HepG2 (cell line): ENCODE data around the gene HOMEZ. TPM values are rescaled to one million over a fixed set of nuclear protein-coding genes. Genes with fewer than 3 reads are reported as not detected.

ENCODE experiments used
- ARID2 ChIP-seq: sonication (generic); formaldehyde crosslinking; IDR thresholded peaks from 2 replicates; pipeline ENCODE4 v1.8.1; 2022; ENCODE audit warnings: mild to moderate bottlenecking, missing genetic modification reagents, borderline replicate concordance
- CREM ChIP-seq, 2 experiments: sonication (generic) in 1 of 2; formaldehyde crosslinking in 1 of 2; IDR thresholded peaks; 2 replicates each; pipeline versions ENCODE4 v1.4.0 to v1.6.1; 2016 to 2020; ENCODE audit warnings: antibody characterized with exemption in 1 of 2, mild to moderate bottlenecking in 1 of 2, missing genetic modification reagents in 1 of 2
- DRAP1 ChIP-seq: IDR thresholded peaks from 2 replicates; pipeline ENCODE4 v1.6.1; 2016; ENCODE audit warnings: missing genetic modification reagents, missing compliant biosample characterization
- ESRRA ChIP-seq: sonication (generic); formaldehyde crosslinking; IDR thresholded peaks from 2 replicates; pipeline ENCODE4 v1.5.1; 2020; ENCODE audit warnings: mild to moderate bottlenecking, low read depth, missing genetic modification reagents
- GATAD1 ChIP-seq: IDR thresholded peaks from 2 replicates; pipeline ENCODE4 v1.6.1; 2016; ENCODE audit warnings: missing genetic modification reagents, missing compliant biosample characterization
- HMGA1 ChIP-seq: sonication (generic); formaldehyde crosslinking; conservative IDR thresholded peaks from 2 replicates; pipeline ENCODE4 v1.4.0; 2020; ENCODE audit warnings: missing genetic modification reagents
- HNRNPH1 ChIP-seq: fragments of 200-400 bp; formaldehyde crosslinking; optimal IDR thresholded peaks from 2 replicates; pipeline ENCODE3; 2017; ENCODE audit warnings: mild to moderate bottlenecking, low read depth, low read length
- MYNN ChIP-seq: sonication (generic); formaldehyde crosslinking; IDR thresholded peaks from 2 replicates; pipeline ENCODE4 v1.4.0; 2020; ENCODE audit warnings: mild to moderate bottlenecking, low read depth, missing genetic modification reagents
- NFYC ChIP-seq: IDR thresholded peaks from 2 replicates; pipeline ENCODE4 v1.6.1; 2016; ENCODE audit warnings: missing genetic modification reagents, missing compliant biosample characterization
- POLR2G ChIP-seq: fragments of 200-400 bp; formaldehyde crosslinking; IDR thresholded peaks from 2 replicates; pipeline ENCODE4 v1.6.1; 2018; ENCODE audit warnings: mild to moderate bottlenecking, low read depth, low read length, moderate library complexity
- PTBP1 ChIP-seq: fragments of 200-400 bp; formaldehyde crosslinking; IDR thresholded peaks from 2 replicates; pipeline ENCODE4 v1.6.1; 2018; ENCODE audit warnings: low read length, low read depth; ENCODE audit not compliant: poor library complexity, severe bottlenecking
- RARG ChIP-seq: sonication (generic); formaldehyde crosslinking; IDR thresholded peaks from 2 replicates; pipeline ENCODE4 v1.4.0; 2020; ENCODE audit warnings: low read depth, mild to moderate bottlenecking, missing genetic modification reagents
- RORA ChIP-seq: sonication (generic); formaldehyde crosslinking; IDR thresholded peaks from 2 replicates; pipeline ENCODE4 v1.5.0; 2020; ENCODE audit warnings: mild to moderate bottlenecking, missing genetic modification reagents, moderate library complexity
- RXRA ChIP-seq: sonication (generic); formaldehyde crosslinking; IDR thresholded peaks from 2 replicates; pipeline ENCODE4 v1.5.1; 2020; ENCODE audit warnings: missing genetic modification reagents
- YEATS4 ChIP-seq: sonication (generic); formaldehyde crosslinking; IDR thresholded peaks from 2 replicates; pipeline ENCODE4 v1.4.0; 2020; ENCODE audit warnings: missing genetic modification reagents, borderline replicate concordance
- ZNF225 ChIP-seq: sonication (generic); formaldehyde crosslinking; IDR thresholded peaks from 2 replicates; pipeline ENCODE4 v1.4.0; 2020; ENCODE audit warnings: mild to moderate bottlenecking, missing genetic modification reagents
- ZNF343 ChIP-seq: sonication (generic); formaldehyde crosslinking; IDR thresholded peaks from 2 replicates; pipeline ENCODE4 v1.4.0; 2020; ENCODE audit warnings: mild to moderate bottlenecking, missing genetic modification reagents
- ZNF382 ChIP-seq: sonication (generic); formaldehyde crosslinking; IDR thresholded peaks from 2 replicates; pipeline ENCODE4 v1.5.0; 2020; ENCODE audit warnings: missing genetic modification reagents, mild to moderate bottlenecking, borderline replicate concordance
- ZNF530 ChIP-seq: sonication (generic); formaldehyde crosslinking; IDR thresholded peaks from 2 replicates; pipeline ENCODE4 v1.5.0; 2020; ENCODE audit warnings: low read depth, mild to moderate bottlenecking, missing genetic modification reagents
- ZNF713 ChIP-seq: sonication (generic); formaldehyde crosslinking; IDR thresholded peaks from 2 replicates; pipeline ENCODE4 v1.4.0; 2020; ENCODE audit warnings: mild to moderate bottlenecking, missing genetic modification reagents
- ZSCAN31 ChIP-seq: sonication (generic); formaldehyde crosslinking; IDR thresholded peaks from 2 replicates; pipeline ENCODE4 v1.5.0; 2020; ENCODE audit warnings: low read depth, mild to moderate bottlenecking, missing genetic modification reagents
- ZXDC ChIP-seq: sonication (generic); formaldehyde crosslinking; IDR thresholded peaks from 2 replicates; pipeline ENCODE4 v1.5.0; 2020; ENCODE audit warnings: mild to moderate bottlenecking, missing genetic modification reagents
- polyA plus RNA-seq, 8 experiments: library from polyadenylated mRNA; depleted of rRNA in 3 of 8; stranded (reverse) in 7 of 8; unstranded in 1 of 8; fragments of >200 nt; fragmentation: Illumina TruSeq in 4 of 8; extraction: Trizol in 4 of 8; gene quantifications; 2 replicates each; pipeline versions ENCODE4 v1.2.1 to v1.2.3, GENCODE V29; 2011 to 2016; ENCODE audit warnings: low read depth in 4 of 8, missing spikeins in 1 of 8, mixed read lengths in 1 of 8; ENCODE audit not compliant: insufficient read depth in 1 of 8
- total RNA-seq, 5 experiments: library from RNA; depleted of rRNA; stranded (reverse); fragments of >200 nt; fragmentation: Illumina TruSeq; extraction: Trizol; gene quantifications; 2 replicates each; pipeline ENCODE4 v1.2.3, GENCODE V29; 2016; ENCODE audit warnings: low read depth in 1 of 5
- TF ChIP-seq, protein P1 (sequence below): sonication (generic); formaldehyde crosslinking; IDR thresholded peaks from 2 replicates; pipeline ENCODE4 v1.4.0; 2020; ENCODE audit warnings: missing genetic modification reagents
- TF ChIP-seq, protein P2 (sequence below): sonication (generic); formaldehyde crosslinking; IDR thresholded peaks from 2 replicates; pipeline ENCODE4 v1.9.0; 2021; ENCODE audit warnings: missing genetic modification reagents, borderline replicate concordance

Gene HOMEZ
- total and polyA plus RNA-seq, 2 of the 13 experiments (the other 11 are each of a cell fraction or from before 2014, with no cell fraction given): 14.5 to 31.8 TPM

DNA sequence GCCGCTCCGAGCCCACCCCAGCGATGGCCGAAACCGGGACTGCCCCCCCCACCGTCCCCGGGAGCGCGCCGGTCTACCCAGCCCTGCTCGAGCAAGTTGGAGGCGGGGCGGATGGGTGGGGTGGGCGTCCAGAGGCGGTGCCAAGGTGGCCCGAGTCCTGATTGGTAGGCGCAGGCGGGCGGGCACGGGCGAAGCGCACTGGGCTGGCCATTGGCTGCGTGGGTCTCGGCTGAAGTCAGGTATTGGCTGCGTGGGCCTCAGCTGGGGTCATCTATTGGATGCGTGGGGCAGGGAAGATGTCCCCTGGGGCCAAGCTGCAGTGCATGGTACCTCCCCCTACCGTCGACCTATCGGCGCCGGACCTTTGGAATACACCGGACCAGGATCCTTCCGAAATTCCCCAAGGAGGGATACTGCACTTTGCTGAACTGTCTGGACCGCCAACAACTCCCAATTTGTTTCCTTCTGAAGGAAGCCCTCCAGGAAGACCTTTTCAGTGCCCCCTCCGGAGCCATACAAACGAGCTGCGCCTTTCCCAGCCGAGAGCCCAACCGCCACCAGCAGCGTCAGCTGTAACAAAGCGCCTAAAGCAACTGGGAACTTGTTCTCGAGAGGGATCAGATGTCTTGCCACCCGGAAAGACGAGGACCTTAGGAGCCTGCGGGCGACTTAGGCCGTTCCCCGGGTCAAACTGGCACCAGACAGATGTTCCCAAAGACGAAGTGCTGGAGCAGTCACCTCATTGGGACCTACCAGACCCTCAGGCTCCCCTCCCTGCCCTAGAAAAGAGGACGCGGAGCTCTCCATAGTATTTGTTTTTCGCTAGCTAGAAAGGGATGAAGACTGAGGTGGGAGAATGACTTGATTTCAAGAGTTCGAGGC is at the start of gene HOMEZ (continued):
- TF ChIP-seq MYNN (CRISPR knock-in tag) (peak; percentile 70; the same call in 1 of the 2 replicates), ZNF713 (CRISPR knock-in tag) (peak; percentile 53; the same call in 1 of the 2 replicates), HMGA1 (0 out of 2 replicates have a peak, but pooled peaks have one; percentile 90), GATAD1 (CRISPR knock-in tag) (peak; percentile 82), YEATS4 (CRISPR knock-in tag) (peak; percentile 88), ZSCAN31 (peak; percentile 81), RARG (CRISPR knock-in tag) (peak; percentile 92; the same call in 1 of the 2 replicates), POLR2G (peak; percentile 94), ZNF530 (CRISPR knock-in tag) (no peak), ARID2 (no peak), ZNF343 (peak; percentile 89; the same call in 1 of the 2 replicates), PTBP1 (peak; percentile 31), ZNF225 (CRISPR knock-in tag) (peak; percentile 91), ZXDC (CRISPR knock-in tag) (no peak; the same call in 1 of the 2 replicates), CREM (IDR thresholded peaks at IDR 0.05) (peak; percentile 81), CREM (CRISPR knock-in tag; IDR thresholded peaks at IDR 0.05) (no peak; the same call in 1 of the 2 replicates), ESRRA (CRISPR knock-in tag) (peak; percentile 34; the same call in 1 of the 2 replicates), DRAP1 (CRISPR knock-in tag) (peak; percentile 95), ZNF382 (CRISPR knock-in tag) (no peak), NFYC (peak; percentile 99), HNRNPH1 (no peak), RXRA (peak; percentile 77), RORA (CRISPR knock-in tag) (no peak)
- TF ChIP-seq, protein P1, sequence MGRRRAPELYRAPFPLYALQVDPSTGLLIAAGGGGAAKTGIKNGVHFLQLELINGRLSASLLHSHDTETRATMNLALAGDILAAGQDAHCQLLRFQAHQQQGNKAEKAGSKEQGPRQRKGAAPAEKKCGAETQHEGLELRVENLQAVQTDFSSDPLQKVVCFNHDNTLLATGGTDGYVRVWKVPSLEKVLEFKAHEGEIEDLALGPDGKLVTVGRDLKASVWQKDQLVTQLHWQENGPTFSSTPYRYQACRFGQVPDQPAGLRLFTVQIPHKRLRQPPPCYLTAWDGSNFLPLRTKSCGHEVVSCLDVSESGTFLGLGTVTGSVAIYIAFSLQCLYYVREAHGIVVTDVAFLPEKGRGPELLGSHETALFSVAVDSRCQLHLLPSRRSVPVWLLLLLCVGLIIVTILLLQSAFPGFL (CRISPR knock-in tag): no peak
- TF ChIP-seq, protein P2, sequence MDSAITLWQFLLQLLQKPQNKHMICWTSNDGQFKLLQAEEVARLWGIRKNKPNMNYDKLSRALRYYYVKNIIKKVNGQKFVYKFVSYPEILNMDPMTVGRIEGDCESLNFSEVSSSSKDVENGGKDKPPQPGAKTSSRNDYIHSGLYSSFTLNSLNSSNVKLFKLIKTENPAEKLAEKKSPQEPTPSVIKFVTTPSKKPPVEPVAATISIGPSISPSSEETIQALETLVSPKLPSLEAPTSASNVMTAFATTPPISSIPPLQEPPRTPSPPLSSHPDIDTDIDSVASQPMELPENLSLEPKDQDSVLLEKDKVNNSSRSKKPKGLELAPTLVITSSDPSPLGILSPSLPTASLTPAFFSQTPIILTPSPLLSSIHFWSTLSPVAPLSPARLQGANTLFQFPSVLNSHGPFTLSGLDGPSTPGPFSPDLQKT: no peak
